Stimulated activated CD8-positive, alpha-beta memory T cell treated with anti-CD3 and anti-CD28 coated beads, Interleukin-7, amount 100 ng/mL, for 48 hours (primary cell): ENCODE data around the gene TMEM45B.
"Not testable (repeated sequence)": the region's sequence is repeated elsewhere in the genome, so short reads cannot be mapped to it uniquely, and the experiment has no call there.

Source experiments
- DNase-seq, 2 donors: peaks; one replicate each; pipeline ENCODE4 v3.0.0-alpha.2; 2020; ENCODE audit warnings: low read depth in 1 of 2; ENCODE audit errors: extremely low read depth in 1 of 2

TMEM45B gene

DNA sequence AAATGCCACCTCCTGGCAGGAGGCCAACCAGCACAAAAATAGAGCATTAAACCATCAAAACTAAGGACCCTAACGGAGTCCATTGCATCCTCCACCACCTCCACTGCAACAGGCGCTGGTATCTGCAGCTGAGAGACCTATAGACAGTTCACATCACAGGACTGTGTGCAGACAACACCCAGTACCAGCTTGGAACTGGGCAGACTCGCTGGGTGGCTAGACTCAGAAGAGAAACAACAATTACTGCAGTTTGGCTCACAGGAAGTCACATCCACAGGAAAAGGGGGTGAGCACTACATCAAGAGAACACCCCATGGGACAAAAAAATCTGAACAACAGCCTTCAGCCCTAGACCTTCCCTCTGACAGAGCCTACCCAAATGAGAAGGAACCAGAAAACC lies 11.6 kb upstream of the TMEM45B start:
- no peak for DNase-seq

DNA sequence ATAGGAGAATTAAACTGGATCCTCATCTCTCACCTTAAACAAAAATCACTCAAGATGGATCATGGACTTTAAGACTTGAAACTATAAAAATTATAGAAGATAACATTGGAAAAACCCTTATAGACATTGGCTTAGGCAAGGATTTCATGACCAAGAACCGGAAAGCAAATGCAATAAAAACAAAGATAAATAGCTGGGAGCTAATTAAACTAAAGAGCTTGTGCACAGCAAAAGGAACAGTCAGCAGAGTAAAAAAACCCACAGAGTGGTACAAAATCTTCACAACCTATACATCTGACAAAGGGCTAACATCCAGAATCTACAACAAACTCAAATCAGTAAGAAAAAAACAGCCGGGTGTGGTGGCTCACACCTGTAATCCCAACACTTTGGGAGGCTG lies 7.4 kb upstream of the TMEM45B start:
- not testable (repeated sequence) for DNase-seq

DNA sequence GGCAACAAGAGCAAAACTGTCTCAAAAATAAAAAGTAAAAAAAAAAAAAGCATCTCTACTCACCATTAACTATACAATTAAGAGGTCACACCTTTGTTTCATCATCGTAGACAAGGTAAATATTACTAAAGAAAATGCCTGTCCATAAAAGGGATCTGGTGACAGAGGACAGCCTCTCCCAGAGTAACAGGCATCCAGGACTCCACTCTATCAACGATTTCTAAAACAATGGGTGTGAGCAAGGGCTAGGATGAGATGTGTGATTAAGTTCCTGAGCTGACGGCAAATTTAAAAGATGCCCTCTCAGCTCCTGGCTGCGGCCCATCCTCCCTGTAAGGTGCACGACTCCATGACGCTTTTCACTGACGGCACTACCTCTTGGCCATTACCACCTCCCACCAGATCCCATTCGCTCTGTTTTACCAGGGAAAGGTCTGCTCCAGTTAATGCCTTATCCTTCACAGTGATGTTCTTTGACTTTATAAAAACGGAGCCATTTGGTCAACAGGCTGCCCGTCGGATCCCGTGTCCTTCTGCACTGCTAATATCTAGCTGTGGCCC lies 2.3 kb upstream of the TMEM45B start:
- DNase-seq: no peak

DNA sequence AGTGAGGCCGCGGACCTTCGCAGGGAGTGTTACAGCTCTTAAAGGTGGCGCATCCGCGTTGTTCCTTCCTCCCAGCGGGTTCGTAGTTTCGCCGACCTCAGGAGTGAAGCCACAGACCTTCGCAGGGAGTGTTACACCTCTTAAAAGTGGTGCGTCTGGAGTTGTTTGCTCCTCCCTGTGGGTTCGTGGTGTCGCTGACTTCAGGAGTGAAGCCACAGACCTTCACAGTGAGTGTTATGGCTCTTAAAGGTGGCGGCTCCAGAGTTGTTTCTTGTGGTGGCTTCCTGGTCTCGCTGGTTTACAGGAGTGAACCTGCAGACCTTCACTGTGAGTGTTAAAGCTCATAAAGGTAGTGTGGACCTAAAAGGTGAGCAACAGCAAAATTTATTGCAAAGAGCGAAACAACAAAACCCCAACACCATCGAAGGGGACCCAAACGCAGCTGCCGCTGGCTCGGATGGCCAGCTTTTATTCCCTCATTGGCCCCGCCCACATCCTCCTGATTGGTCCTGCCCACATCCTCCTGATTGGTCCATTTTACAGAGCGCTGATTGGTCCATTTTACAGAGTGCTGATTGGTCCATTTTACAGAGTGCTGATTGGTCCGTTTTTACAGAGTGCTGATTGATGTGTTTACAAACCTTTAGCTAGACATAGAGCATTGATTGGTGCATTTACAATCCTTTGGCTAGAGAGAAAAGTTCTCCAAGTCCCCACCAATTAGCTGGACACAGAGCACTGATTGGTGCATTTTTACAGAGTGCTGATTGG lies 1.2 kb upstream of the TMEM45B start:
- DNase-seq: peak; percentile 7 to 56

DNA sequence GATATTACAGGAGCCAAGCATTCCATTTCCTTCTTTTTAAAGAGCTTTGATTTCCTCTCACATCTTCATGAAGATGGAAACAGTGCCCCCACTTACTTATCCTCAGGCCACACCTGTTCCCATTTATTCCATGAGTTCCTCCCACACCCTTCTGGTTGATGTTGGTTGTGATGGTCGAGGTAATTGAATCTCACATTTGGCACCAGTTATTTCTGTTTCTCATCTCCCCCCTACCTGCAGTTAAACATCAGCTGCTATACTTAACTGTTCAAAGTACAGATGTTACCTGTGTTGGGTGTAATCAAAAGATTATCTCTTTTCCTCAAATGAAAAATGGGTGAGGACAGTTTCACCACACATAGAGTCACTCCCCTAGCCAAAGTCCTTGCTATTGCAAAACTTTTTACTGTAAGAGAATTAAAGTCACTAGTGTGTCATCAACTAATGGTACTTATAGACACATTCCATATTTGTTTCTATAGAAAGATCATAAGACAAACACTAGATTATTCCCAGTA lies 1.9 kb downstream of the TMEM45B start:
- DNase-seq: no peak

DNA sequence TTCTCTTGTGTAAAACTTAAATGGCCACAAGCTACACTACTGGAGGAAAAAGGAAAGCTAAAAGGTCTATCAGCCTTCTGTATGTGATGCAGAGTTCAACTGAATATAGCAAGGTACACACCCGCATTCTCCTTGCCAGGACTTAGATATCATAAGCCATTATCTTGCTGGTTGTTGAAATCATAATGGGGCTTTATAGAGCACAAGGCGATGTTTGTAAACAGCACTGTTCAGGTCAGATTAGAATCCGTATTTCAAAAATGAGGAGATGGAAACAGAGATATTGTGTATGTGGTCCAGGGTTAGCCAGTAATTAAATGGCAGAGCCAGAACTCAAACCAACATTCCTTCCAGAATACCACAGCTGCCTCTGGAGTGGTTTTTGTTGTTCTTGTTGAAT lies 2.6 kb downstream of the TMEM45B start:
- not testable (repeated sequence) for DNase-seq

DNA sequence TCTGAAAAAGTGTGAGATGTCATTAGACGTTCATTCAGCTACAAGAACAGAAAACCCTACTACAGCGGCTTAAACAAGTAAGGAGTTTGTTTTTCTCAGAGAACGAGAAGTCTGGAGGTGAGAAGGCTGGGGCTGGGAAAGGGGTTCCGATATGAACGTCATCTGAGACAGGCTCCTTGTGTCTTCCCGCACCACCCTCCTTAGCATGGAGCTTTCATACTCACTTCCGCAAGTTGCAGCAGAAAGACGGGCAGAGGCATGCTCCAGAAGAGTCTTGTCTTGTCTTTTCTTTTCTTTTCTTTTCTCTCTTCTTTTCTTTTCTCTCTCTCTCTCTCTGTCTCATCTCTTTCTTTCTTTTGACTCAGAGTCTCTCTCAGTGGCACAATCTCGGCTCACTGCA lies 3.6 kb downstream of the TMEM45B start:
- DNase-seq: no peak

DNA sequence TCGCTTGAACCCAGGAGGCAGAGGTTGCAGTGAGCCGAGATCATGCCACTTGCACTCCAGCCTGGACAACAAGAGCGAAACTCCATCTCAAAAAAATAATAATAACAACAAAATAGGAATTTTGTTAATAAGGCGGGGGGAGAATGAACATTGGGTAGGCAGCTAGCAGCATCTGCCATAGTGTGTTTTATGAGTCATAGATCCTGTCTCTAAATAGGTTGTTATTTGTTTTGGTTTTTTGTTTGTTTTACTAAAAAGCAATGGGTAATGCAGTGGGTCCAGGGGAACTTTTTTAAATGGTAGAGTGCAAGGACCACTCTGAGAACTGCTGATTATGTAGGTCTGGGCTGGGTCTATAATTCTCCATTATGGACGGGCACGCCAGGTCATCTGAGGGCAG lies 4.6 kb downstream of the TMEM45B start:
- not testable (repeated sequence) for DNase-seq

DNA sequence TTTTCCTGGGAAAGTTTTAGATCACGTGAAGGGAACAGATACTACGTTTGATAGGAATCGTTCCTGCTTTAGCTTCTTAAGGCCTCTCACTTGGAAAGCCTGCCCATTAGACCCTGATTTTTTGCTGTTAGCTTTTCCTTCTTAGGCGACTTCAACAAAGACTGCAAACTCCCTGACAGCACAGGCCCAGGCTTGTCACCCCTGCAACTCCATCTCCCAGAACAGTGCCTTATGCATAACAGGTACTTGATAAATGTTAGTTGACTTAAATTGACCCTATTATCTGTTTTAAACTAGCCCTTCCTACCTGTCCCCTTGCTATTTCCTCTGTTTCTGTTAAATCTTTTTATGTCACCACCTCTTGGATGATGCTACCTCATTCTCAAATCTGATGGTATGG lies 7.6 kb downstream of the TMEM45B start:
- DNase-seq: not testable (repeated sequence)

DNA sequence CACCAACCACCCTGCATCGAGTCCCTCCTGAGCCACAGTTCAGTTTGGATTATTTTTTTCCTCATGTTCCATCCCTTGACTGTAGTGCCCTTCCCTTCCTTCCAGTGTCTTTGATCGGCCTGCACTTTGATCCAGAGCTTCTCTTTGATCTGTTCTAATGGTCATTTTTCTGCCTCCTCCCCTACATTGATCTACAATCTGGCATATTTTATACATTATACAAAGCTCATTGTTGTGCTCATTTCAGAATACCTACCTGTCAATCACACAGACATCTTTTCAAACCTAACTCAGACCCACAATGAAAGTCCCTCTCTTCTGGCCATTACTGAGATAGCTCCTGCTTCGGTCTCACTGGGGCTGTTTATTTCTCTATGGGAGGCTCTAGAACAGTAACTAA lies 8.2 kb downstream of the TMEM45B start:
- not testable (repeated sequence) for DNase-seq

DNA sequence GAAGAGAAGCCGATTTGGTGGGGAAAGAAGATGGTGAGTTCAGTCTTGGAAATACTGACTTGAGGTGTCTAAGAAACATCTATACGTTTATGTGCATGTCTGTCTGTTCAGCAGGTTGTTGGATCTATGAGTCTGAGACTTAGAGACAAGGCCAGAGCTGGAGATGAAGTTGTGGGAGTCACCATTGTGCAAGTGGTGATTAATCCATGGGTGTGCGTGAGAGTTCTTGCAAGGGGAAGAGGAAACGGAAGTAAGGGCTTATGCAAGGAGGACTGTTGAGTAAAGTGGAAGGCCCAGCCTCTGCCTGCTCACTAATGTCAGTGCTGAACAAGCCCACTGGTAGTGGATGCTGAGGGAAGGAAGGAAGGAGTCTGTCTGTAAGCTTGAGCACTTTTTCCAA lies 9.7 kb downstream of the TMEM45B start:
- no peak for DNase-seq

DNA sequence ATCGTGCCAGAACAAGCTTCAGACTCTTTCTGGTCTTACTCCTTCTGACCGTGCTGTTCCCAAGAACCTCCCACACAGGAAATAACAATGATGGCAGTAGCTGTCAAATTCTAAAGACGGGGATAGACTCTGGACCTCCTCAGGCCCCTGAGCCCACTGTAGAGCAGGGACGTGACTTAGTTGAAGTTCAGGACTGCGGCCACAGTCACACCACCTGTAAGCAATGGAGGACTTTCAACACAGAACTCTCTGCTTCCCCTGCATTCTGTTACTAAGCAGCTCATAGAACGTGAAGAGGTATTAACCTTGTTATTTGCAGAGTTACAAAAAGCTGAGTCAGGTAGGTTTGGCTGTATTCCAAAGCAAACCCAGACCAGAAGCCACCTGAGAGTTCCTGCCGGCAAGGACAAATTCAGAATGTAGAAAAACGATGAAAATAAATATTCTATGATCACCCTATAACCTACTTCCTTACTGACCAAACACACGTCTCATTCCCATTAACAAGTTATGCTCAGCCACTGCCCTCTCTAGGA lies 12.7 kb downstream of the TMEM45B start:
- no peak for DNase-seq

DNA sequence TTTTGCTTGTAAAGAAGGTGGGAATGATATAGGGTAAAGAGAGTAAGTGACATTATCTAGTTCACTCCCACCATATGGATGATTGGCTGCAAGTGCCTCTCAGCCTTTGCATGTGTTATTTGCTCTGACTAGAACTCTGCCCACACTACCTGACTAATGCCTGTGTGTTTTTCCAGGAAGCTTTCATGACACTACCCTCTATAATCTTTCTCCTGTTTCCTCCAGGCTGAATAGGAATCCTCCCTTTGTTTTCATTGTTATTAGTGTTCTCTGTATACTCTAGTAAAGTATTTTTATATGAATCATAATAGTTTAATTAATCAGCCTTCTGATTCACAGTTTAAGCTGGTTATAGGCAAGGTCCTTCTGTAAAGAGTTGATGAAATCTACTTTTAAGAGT lies 13.8 kb downstream of the TMEM45B start:
- DNase-seq: not testable (repeated sequence)

DNA sequence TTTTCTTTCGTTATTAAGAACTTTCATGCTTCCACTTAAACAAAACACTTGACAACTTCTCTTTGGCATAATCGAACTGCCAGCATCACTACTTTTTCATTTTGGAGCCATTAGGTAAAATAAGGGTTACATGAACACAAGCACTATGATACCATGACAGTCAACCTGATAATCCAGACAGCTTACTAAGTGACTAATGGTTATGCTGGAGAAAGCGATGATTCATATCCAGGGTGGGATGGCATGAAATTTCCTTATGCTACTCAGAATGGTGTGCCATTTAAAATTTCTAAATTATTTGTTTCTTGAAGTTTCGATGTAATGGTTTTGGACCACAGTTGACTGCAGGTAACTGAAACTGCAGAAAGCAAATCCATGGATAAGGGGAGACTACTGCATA lies 15.6 kb downstream of the TMEM45B start:
- not testable (repeated sequence) for DNase-seq

DNA sequence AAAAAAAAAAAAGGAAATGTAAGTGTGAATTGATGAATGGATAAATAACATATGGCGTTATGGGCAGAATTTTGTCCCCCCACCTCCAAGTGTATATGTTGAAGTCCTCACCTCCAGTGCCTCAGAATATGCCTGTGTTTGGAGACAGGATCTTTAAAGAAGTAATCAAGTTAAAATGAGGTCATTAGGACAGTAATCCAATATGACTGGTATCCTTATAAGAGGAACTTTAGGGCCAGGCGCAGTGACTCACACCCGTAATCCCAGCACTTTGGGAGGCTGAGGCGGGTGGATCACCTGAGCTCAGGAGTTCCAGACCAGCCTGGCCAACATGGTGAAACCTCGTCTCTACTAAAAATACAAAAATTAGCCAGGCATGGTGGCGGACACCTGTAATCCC lies 17.6 kb downstream of the TMEM45B start:
- not testable (repeated sequence) for DNase-seq

DNA sequence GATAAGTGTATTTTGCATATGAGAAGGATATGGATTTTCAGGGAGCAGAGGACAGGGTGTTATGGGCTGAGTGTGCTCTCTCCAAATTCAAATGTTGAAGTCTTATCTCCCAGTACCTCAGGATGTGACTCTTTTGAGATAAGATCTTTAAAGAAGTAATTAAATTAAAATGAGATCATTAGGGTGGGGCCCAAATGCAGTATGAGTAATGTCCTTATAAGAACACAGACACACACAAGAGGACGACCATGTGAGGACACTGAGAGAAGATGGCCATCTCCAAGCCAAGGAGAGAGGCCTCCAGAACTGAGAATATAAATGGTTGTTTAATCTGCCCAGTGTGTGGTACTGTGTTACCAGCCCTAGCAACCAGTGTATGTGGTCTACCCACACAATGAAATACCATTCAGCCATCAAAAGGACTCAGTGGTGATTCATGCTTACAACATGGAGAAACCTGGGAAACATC lies 20.8 kb downstream of the TMEM45B start:
- DNase-seq: not testable (repeated sequence)

DNA sequence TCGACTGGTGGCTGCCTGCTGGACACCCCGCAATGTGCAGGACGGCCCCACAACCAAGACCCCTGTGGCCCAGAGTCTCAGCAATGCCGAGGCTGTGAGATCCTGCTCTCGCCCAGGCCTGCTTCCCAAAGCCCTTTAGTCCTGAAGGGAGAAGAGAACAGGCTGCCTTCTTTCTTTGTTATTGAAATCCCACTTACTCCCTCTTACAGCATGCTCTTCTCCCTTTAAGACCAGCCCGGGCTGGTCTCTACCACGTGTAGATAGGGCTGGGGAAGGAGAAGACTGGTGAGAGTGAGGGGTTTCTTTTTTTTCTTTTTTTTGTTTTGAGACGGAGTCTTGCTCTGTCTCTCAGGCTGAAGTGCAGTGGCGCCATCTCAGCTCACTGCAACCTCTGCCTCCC lies 21.3 kb downstream of the TMEM45B start:
- no peak for DNase-seq

DNA sequence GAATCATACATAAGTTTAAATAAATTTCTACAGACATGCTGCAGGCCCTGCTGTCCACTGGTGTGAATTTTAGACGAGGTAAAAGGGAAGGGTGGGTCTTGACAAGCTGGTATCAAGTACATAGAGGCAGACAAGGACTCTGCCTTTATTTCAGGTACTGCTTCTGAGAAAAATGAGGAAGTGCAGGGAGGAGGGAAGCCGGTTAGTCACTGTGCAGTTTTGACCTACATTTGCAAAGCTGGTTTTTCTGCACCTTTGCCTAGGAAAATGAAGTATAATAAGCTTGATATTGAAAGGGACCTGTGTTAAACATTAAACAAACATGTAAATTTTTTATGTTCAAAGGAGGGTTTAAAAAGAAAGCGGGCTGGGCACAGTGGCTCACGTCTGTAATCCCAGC lies 24.6 kb downstream of the TMEM45B start:
- no peak for DNase-seq

DNA sequence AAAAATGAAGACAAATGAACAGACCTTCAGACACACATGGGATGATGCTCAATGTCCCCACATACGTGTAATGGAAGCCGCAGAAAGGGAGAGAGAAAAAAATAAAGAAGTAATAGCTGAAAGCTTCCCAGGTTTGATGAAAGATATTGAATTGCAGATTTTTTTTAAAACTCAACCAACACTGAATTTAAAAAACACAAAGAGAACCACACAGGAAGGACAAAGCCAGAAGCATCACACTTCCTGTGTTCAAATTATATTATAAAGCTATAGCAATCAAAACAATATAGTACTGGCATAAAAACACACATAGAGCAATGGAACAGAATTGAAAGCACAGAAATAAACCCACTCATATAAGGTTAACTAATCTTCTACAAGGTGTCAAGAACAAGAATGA lies 26.5 kb downstream of the TMEM45B start:
- no peak for DNase-seq

DNA sequence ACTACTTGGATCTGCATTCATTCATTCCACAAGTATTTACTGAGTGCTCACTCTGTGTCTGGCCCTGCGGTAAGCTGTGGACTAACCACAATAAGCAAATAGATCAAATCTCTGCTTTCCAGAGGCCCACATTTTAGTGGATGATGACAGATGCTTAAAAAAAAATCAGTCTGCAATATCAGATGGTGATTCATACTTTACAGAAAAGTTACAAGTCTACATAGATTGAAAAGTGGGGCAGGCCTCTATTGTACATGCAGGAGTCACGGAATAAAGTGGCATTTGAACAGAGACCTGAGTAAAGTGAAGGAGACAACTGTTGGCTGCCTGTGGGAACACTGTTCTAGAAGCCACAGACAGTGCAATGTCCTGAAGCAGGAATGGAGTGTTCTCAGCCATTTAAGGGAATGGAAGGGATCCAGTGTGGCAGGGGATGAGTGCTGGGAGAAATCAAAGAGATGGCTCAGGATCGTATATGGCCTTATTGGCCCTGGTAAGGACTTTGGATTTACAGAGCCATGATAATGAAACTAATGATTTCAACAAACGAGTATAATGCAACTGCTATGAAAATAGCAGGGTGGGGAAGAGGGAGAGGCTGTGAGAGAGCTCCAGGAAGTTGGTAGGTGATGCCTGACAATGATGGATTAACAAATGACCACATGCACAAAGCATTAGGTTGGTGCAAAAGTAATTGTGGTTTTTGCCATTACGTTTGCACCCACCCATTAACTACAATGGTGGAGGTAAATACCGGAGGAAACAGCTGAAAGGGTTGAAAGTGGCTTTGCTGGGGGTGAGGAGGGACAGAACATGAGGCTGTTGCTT lies 31.1 kb downstream of the TMEM45B start:
- DNase-seq: no peak

DNA sequence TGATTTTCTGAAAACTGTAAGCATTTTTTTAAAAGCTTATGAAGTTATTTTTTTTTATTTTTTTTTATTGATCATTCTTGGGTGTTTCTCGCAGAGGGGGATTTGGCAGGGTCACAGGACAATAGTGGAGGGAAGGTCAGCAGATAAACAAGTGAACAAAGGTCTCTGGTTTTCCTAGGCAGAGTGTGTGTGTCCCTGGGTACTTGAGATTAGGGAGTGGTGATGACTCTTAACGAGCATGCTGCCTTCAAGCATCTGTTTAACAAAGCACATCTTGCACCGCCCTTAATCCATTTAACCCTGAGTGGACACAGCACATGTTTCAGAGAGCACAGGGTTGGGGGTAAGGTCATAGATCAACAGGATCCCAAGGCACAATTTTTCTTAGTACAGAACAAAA lies 31.7 kb downstream of the TMEM45B start:
- DNase-seq: not testable (repeated sequence)
